Measurements from ENCODE around the gene NGB. TPM values are rescaled to one million over a fixed set of nuclear protein-coding genes. Genes with fewer than 3 reads are reported as not detected.

The NGB gene
- total and polyA plus RNA-seq, 9 of the 15 experiments (the other 6 are each of a cell fraction or from before 2014, with no cell fraction given) = not detected

- TF ChIP-seq ZBTB5 (IDR thresholded peaks at IDR 0.05) (no peak), STAT5B (CRISPR knock-in tag; IDR thresholded peaks at IDR 0.05) (no peak), ELK3 (CRISPR knock-in tag; IDR thresholded peaks at IDR 0.05) (no peak), SMARCC2 (IDR thresholded peaks at IDR 0.05; ENCODE audit: low read depth) (no peak), USF2 (CRISPR knock-in tag; IDR thresholded peaks at IDR 0.05) (no peak), AFF1 (IDR thresholded peaks at IDR 0.05; ENCODE audit: low read depth in 1 of 2, partially characterized antibody in 2 of 2) (no peak), ATF4 (CRISPR knock-in tag; IDR thresholded peaks at IDR 0.05) (no peak), ZNF224 (CRISPR knock-in tag; IDR thresholded peaks at IDR 0.05) (no peak), MLX (CRISPR knock-in tag; conservative IDR thresholded peaks at IDR 0.05) (no peak), HNRNPL (IDR thresholded peaks at IDR 0.05; ENCODE audit: low read depth, low read length) (no peak), MYNN (IDR thresholded peaks at IDR 0.05) (no peak), MYNN (CRISPR knock-in tag; IDR thresholded peaks at IDR 0.05) (no peak), POU5F1 (IDR thresholded peaks at IDR 0.05; ENCODE audit: borderline replicate concordance, low read depth, low read length, partially characterized antibody) (no peak), STAT5A (IDR thresholded peaks at IDR 0.05; ENCODE audit: borderline replicate concordance, low read length) (no peak), ZNF778 (CRISPR knock-in tag; IDR thresholded peaks at IDR 0.05) (no peak), MTA1 (IDR thresholded peaks at IDR 0.05; ENCODE audit: borderline replicate concordance) (no peak), ZNF175 (CRISPR knock-in tag; IDR thresholded peaks at IDR 0.05; ENCODE audit: low read depth) (no peak)
Observed at GRCh38 chr14:77301103-77301502, 30.1 kb upstream of the NGB start (continued).
